ENCODE results near the gene TRIM24.
"Not testable (repeated sequence)": the region's sequence is repeated elsewhere in the genome, so short reads cannot be mapped to it uniquely, and the experiment has no call there.

Gene TRIM24

GRCh38 chr7:138460649-138461607 lies 869 bp downstream of the TRIM24 start:
- peak overlapping the region; percentile 78 for H3K4me3 ChIP-seq (replicated peaks; ENCODE audit: low read depth, low read length)
- DNase-seq (ENCODE audit: low read depth) = peak; percentile 51
- TF ChIP-seq CTCF (IDR thresholded peaks at IDR 0.05; ENCODE audit: low read length, missing control alignments) = no peak

GRCh38 chr7:138463291-138463618 lies 3.2 kb downstream of the TRIM24 start:
- DNase-seq (ENCODE audit: low read depth); H3K4me3 ChIP-seq (replicated peaks; ENCODE audit: low read depth, low read length): not testable (repeated sequence)

GRCh38 chr7:138465046-138465445 lies 5.0 kb downstream of the TRIM24 start:
- H3K4me3 ChIP-seq (replicated peaks; ENCODE audit: low read depth, low read length) = no peak overlapping the region
- DNase-seq (ENCODE audit: low read depth) = no peak
- no peak for TF ChIP-seq CTCF (IDR thresholded peaks at IDR 0.05; ENCODE audit: low read length, missing control alignments)

GRCh38 chr7:138466069-138466756 lies 6.2 kb downstream of the TRIM24 start:
- DNase-seq (ENCODE audit: low read depth); H3K4me3 ChIP-seq (replicated peaks; ENCODE audit: low read depth, low read length): not testable (repeated sequence)

- DNase-seq (ENCODE audit: low read depth) = peak; percentile 52
- TF ChIP-seq CTCF (IDR thresholded peaks at IDR 0.05; ENCODE audit: low read length, missing control alignments) = no peak
- no peak overlapping the region for H3K4me3 ChIP-seq (replicated peaks; ENCODE audit: low read depth, low read length)
Observed at GRCh38 chr7:138468244-138469123, 8.4 kb downstream of the TRIM24 start.

- no peak for TF ChIP-seq CTCF (IDR thresholded peaks at IDR 0.05; ENCODE audit: low read length, missing control alignments)
Observed at GRCh38 chr7:138470391-138471157, 10.5 kb downstream of the TRIM24 start.

GRCh38 chr7:138472292-138473079 lies 12.4 kb downstream of the TRIM24 start:
- H3K4me3 ChIP-seq (replicated peaks; ENCODE audit: low read depth, low read length) = no peak overlapping the region
- no peak for DNase-seq (ENCODE audit: low read depth)
- TF ChIP-seq CTCF (IDR thresholded peaks at IDR 0.05; ENCODE audit: low read length, missing control alignments) = no peak

More at GRCh38 chr7:138470391-138471157, 10.5 kb downstream of the TRIM24 start:
- no peak for DNase-seq (ENCODE audit: low read depth)
- no peak overlapping the region for H3K4me3 ChIP-seq (replicated peaks; ENCODE audit: low read depth, low read length)
